GM21529 (cell line): ENCODE measurements around the gene RPE65.
"Not testable (repeated sequence)": the region's sequence is repeated elsewhere in the genome, so short reads cannot be mapped to it uniquely, and the experiment has no call there.

Experiments
- ATAC-seq: cut with Tn5 transposase; IDR thresholded peaks from one replicate; pipeline ENCODE4 v1.9.1; 2021; ENCODE audit not compliant: unreplicated experiment

Gene RPE65

DNA sequence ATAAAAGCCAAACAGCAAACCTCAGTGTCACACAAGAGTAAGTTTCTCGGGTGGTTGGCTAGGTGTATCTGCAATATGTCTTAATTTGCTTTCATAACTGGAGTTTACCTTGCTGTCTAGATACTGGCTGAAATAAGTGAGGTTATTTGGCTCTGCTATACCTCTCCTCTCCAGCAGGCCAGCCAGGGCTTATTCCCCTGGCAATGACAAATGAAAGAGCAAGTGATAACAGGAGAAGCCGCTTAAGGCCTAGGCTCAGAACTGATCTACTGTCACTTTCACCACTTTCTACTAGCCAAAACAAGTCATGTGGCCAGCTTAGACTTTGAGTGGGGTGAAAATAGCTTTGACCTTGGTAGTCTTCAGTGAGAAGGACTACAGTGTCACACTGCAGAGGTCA lies 4.8 kb upstream of the RPE65 start:
- no peak for ATAC-seq

DNA sequence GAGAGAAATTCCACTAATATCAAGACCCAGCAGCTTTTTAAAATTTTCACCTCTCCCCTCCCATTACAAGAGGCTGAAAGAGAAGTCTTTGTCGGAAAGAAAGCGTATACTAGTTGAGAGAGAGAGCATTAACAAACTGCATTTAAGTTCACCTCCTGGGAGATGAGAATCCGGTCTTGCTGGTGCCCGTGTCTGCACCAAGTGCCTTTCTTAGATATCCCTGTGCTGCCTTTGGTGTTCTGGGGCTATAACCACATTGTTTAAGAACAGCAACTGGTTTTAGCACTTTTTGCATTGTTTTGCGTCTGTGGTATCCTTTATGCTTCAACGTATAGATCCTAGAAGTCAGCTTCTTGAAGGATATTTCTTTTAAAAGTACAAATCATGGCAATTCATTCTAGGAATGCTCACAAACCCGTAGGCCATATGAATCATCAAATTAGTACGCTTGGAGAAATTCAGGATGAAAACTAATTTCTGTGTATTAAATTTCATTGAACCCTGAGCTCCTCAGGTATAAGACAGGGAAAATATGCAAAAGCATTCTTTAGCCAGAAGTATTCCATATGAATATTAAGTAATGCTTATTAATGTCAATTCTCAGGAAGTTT lies 3.4 kb upstream of the RPE65 start:
- ATAC-seq, result no peak

DNA sequence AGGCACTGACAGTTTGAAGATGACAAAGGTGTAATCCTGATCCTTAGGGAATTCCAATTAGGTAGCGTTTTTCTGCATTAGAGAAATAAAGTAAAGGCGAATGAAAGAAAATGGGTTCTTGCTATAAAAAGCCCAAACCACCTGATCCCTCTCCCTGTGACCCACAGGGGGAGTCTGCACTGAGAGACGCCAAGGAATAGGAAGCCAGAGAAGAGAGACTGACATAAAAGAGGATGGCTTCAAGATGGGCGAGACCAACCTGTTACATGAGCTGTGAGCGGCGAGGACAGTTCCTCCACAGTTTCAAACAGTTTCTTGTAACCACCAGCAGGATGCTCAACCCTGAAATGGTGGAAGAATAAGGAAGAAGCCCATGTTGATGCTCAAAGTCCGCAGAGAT lies 1.4 kb downstream of the RPE65 start:
- ATAC-seq, result no peak

DNA sequence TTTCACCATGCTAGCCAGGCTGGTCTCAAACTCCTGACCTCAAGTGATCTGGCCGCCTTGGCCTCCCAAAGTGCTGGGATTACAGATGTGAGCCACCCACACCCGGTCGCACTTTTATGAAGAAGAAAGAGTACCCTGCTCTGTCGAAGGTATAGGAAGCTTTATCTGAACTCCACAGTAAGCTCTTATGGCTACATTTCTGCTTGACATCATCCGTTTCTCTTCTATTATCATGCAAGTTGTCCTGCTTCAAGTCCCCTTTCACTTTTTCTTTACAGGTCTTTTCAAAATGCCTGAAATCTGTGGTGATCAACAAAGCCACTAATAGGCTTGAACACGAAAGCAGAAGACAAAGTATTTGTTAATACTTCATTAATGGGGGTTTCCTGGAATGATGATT lies 4.0 kb downstream of the RPE65 start:
- ATAC-seq, result no peak

DNA sequence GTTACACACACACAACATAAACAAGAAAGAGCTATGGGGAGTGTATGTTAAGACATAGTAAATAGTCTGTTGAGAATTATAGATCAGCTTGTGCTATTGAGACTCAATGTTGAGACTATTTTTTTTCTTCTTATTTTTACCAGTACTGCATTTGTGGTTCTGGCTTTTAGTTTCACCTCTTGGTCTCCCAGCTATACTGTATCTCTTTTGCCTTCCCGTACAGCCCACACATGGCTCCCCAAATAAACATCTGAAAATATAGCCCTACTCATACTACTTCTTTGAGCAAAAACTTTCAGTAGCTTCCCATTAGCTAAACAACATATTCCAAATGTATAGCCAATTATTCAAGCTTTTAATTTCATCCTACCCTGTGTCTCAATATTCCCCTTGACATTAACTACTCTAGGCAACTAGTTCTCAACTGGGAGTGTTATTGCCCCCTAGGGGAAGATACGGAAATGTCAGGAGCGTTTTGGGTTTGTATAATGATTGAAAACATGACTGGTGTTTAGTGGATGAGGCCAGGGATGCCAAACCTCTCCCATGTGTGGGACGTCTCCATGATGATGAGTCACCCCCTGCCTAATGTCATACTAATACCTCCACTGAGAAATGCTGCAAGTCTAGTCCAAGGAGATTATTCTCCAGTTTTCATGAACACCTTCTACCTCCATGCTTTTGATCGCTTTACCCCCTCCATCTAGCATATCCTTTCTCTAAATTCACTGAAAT lies 6.8 kb downstream of the RPE65 start:
- peak; percentile 81 for ATAC-seq

DNA sequence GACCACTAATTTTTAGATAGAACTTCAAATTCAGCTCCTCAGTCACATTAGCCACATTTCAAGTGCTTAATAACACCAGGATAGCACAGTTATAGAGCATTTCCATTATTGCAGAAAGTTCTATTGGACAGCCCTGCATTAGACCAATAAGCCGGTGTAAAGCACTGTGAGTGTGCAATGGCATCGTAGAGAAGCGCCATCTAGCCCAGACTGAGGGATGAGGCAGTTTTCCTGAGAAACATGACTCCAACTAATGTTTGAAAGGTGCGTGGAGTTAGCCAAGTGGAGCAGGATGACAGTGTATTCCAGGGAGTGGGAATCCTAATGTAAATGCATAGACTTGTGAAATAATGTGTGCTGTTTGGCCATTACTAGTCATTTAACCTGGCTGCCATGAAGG lies 7.7 kb downstream of the RPE65 start:
- ATAC-seq, result no peak

DNA sequence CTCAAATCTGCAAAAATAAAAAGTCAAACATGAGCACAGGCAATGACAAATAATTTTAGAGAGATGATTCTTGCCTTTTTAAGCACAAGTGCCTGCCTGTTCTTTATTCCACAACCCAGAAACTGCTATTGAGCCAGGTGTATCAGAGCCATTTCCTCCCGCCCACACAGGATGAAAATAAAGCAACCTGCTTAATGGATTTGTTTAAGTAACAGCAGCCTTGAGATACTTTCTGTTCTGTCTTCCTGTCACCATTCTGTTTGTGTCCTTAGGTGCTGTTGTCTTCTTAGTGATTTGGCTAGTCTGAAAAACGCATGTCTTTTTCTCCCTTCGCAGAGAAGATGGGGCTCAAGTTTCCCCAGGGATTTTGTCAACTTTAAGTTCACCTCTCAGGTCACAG lies 11.4 kb downstream of the RPE65 start:
- peak; percentile 54 for ATAC-seq

DNA sequence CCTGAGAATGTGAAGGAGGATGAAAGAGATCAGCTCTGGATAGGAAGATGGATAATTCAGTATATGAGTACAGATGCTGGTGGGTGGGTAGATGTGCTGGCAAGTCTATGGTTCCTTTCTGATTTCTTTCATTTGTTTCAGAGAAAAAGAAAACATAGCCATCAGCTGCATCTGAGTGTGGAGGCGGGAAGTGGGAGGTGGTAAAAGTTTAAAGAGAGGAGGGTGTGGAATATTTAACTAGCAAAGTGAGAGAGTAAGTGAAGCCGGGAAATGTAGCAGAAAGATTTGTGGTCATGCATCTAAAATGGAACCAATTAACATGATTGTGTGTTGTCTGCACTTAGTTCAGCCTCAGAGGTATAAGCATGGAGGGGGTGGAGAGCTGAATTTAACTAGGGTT lies 16.4 kb downstream of the RPE65 start:
- no peak for ATAC-seq

DNA sequence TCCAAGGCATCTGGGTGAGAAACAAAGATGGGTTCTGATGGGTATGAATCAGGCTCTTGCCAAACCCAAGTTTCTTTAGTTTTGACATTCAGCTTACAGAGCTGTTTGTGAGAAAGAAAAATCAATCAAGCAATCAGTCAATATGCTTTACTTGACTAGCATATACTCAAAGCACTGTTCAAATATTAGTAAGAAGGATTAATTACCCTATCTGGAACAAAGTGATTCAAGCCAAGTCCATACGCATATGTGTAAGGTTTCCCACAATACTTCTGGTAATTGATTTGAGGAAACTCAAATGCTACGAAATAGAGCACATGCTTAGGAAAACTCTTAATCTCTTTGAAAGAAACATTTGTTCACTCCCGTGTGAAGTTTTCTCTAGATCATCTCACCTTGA lies 18.7 kb downstream of the RPE65 start:
- no peak for ATAC-seq

DNA sequence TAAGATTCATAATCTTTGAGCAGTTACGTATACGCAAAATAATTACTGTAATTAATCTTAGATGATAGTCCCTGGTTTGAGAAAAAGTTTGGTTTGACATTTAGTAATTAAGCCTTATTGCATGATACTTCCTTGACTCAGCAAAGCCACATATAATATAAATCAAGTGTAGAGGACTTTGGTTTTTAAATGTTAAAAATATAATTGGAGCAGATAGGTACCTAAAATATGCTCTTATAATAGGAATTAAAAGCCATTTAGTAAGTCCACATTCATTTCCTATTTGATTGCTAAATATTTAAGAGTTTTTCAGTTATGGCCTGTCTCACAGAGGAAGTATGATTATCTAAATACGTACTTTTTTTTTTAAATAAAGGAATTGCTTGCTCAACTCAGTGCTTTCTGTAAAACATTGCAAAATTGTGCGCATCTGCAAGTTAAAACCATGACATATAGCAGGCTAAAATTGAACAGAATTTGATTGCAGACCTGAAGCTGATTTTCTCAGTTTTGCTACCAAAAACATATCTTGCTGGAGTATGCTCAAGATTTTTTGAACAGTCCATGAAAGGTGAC lies 20.4 kb downstream of the RPE65 start:
- ATAC-seq, result no peak

DNA sequence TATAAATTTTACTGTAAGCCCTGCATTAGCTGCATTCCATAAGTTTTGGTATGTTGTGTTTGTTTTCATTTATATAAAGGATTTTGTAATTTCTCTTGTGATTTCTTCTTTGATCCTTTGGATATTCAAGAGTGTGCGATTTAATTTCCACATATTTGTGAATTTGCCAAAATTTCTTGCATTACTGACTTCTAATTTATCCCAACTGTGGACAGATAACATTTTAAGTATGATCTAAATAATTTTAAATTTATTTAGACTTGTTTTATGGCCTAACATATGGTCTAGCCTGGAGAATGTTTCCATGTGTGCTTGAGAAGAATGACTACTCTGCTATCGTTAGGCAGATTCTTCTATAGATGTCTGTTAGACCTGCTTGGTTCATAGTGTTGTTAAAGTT lies 23.2 kb downstream of the RPE65 start:
- no peak for ATAC-seq

DNA sequence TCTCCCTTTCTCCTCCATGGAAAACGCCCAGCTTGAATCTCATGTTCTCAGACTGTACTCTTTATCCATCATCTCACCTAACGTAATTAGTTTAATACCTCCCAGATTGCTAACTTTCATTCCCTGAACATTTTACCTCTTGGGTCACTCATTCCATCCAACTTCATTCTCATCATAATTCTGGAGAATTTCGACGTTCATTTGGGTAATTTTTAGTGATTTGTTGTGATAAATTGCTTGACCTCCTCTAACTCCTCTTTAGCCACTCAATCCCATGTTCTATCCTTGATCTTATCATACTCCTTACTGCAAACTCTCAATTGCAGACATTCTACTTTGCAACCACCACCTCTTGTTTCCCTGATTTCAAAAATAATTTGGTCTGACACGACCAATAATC lies 28.4 kb downstream of the RPE65 start:
- ATAC-seq, result no peak

DNA sequence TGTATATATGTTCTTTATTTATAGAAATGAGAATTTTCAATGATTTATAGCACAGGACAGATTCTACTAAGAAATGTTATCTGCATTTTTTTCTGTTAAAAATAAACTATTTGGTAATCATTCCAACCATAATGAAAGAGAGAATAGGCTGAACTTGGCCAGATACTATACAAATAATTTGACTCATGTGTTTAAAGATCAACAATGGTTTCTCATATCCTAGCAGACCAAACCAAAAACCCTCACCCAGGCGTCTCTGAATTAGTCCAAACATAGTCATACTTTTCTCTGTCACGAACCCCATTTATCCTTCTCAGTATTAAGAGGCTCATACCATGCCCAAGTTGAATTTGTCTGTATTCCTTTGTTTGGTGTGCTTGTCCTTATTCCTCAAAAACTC lies 40.3 kb downstream of the RPE65 start:
- no peak for ATAC-seq

DNA sequence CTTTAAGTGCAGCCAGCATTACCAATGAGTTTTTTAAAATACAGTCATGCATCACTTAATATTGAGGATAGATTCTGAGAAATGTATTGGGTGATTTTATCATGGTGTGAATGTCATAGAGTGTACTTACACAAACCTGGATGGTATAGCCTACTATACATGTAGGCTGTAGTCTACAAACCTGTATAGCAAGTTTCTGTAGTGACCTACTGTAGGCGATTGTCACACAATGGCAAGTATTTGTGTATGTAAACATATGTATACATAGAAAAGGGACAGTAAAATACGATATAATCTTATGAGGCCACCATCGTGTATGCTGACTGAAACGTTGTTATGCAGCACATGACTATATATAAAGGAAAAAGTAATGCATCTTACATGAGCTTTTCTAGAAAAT lies 48.2 kb downstream of the RPE65 start:
- ATAC-seq, result no peak

DNA sequence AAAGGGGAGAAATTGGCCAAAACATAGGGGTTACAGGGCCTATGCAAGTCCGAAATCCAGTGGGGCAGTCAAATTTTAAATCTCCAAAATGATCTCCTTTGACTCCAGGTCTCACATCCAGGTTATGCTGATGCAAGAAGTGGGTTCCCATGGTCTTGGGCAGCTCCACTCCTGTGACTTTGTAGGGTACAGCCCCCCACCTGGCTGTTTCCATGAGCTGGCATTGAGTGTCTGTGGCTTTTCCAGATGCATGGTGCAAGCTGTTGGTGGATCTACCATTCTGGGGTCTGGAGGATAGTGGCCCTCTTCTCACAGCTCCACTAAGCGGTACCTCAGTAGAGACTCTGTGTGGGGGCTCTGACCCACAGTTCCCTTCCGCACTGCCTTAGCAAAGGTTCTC lies 54.2 kb downstream of the RPE65 start:
- not testable (repeated sequence) for ATAC-seq

DNA sequence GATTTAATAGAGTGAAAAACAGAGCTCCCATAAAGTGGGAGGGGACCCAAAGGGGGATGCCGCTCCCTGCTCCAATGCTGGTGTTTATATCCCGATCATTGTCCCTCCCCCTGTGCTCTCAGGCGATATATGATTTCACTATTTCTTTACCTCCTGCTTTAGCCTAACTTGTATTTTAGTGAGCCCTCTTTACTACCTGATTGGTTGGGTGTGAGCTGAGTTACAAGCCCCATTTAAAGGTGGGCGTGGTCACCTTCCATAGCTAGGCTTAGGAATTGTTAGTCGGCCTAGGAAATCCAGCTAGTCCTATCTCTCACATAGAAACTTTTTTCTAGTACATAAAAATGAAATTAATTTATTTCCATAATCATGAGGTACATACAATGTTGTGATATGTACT lies 57.3 kb downstream of the RPE65 start:
- not testable (repeated sequence) for ATAC-seq

DNA sequence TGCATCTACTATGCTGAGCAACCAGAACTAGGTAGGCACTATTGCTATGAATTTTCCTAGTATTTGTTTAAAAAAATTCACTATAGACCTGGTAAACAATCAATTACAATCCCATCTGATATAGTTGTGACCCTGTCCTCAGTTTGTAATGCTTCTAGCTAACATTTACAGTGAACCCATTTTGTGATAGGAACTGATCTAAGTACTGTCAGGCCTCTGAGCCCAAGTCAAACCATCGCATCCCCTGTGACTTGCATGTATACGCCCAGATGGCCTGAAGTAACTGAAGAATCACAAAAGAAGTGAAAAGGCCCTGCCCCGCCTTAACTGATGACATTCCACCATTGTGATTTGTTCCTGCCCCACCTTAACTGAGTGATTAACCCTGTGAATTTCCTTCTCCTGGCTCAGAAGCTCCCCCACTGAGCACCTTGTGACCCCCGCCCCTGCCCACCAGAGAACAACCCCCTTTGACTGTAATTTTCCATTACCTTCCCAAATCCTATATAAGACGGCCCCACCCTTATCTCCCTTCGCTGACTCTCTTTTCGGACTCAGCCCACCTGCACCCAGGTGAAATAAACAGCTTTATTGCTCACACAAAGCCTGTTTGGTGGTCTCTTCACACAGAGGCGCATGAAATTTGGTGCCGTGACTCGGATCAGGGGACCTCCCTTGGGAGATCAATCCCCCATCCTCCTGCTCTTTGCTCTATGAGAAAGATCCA lies 63.8 kb downstream of the RPE65 start:
- not testable (repeated sequence) for ATAC-seq

DNA sequence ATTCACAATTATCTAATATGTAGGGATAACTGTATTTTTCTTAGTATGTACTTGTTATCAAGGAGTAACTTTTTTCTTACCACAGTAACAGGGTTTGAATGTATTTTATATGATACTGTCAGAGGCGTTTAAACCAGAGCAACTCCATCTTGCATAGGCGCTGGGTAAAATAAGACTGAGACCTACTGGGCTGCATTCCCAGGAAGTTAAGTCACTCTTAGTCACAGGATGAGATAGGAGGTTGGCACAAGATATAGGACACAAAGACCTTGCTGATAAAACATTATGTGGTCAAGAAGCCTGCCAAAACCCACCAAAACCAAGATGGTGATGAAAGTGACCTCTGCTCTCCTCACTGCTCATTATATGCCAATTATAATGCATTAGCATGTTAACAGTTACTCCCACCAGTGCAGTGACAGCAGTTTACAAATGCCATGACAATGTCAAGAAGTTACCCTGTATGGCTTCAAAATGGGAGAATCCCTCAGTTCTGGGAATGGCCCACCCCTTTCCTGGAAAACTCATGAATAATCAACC lies 64.8 kb downstream of the RPE65 start:
- no peak for ATAC-seq

DNA sequence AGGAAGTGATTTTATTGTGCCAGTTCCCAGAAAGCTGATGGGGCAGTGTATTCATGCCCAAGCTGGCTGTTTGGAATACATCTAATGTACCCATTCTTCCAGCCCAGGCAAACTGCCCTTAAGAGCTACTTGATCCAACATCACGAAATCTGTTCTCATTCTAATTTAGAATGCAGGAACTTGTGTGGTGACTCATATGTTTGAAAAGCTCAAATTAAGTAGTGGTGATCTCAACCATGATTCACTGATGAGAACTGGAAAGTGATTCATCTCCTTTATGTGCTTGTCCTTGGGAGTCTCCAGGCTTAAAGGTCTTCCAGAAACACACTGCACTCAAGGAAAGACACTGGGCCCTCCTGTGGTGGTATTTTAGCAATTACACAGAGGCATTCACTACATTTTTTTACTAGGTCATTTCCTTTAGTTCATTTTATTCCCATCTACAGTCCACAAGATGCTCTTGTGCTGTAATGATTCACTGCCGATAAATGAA lies 65.4 kb downstream of the RPE65 start:
- no peak for ATAC-seq

DNA sequence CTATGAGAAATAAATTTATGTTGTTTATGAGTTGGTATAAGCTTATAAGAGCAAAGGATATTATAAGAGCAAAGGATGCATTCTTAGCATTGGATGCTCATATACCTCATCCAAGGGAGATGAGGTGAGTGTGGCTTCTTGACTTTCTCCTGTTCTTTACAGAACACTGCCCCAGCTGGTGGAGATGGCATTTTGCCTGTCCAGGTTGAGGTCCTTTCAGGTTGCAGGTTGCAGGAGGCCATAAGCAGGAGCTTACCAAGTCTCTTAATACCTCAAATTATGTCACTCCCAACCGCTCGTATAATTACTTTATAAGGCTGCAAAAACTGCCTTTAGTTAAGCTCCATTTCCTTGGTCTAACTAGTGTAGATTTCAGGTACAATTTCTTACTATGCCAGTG lies 66.7 kb downstream of the RPE65 start:
- no peak for ATAC-seq

DNA sequence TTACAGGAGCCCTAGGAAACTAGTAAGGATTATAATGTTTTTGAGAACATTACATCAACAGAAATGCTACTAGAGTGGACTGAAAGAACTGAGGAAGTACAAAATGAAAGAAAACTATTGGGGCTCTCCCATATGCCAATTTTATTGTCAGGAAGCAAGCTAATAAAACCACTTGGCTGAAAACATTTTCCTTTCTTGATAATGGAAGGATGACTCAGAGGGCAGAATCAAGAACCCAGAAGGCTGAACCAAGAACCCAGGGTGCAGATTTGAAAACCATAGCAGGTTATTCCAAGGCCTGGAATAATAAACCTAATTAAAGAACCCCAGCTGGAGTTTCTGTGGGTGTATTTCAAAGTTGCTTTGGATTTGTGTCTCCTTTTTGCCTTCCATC lies 70.7 kb downstream of the RPE65 start:
- no peak for ATAC-seq
